Stromal cell of bone marrow (primary cell): ENCODE data around the gene DNAH10.

Experiments
- DNase-seq: peaks from one replicate; pipeline ENCODE4 v3.0.0-alpha.2; 2012; ENCODE audit warnings: low read depth

DNAH10 gene

DNA sequence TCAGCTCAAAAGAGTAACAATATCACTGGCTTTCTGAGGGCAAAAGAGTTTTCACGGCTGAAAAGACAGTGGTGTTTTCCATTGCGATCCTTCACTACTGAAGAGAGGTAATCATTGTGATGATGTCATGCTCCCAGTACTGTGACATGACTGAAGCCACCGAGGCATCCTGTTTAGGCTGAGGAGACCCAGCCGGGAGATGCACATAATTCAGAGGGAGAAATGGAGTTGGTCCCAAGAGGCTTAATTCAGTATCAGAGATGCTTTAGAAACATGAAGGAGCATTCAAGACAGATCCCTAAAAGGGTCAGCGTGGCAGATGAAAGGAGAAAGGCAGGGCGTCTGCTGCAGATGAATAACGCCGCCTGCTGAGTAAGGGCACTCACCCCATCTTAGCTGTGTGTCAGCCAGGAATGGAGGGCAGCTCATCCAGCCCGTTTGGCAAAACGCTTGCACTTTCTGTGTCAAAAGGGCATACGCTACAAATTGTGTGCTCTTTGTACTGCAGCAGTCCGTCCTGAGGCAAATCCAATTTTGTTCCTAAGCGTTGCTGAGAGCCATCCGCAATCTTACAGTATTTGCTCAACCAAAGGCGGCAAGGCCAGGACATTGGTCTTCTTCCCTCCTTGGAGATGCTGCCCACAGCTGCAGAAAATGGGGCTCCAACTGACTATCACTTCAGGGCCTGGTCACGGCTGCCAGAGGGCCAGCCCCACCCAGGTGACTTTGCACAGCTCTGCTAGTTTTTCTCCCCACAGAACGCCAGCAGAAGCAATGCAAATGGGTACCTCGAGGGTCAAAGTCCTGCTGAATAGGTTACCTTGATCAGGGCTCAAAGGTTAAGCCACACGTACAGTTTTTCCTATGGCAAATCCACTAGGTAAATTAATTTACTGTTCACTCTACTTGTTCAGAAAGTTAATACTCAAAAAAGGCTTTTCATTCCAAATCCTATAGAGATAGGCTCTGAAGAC, 187.0 kb downstream of the DNAH10 start:
- DNase-seq, result no peak

DNA sequence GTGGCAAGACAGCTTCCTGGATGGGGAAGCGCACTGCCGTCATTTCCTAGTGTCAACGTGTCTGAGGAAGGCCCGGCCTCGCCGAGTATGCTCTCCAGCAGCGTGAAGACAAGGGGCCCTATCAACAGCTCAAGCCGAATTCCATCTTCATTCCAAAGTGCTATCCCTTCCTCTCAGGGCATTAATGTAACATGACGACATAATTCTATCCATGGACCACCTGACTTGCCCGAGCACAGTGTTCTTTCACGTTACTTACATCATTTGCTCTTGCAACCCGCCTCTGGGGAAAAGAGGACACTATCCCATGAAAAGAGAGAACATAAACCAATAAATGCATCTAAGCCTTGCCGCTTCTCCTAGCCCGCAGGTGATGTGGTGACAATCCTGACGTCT, 187.7 kb downstream of the DNAH10 start:
- no peak for DNase-seq

DNA sequence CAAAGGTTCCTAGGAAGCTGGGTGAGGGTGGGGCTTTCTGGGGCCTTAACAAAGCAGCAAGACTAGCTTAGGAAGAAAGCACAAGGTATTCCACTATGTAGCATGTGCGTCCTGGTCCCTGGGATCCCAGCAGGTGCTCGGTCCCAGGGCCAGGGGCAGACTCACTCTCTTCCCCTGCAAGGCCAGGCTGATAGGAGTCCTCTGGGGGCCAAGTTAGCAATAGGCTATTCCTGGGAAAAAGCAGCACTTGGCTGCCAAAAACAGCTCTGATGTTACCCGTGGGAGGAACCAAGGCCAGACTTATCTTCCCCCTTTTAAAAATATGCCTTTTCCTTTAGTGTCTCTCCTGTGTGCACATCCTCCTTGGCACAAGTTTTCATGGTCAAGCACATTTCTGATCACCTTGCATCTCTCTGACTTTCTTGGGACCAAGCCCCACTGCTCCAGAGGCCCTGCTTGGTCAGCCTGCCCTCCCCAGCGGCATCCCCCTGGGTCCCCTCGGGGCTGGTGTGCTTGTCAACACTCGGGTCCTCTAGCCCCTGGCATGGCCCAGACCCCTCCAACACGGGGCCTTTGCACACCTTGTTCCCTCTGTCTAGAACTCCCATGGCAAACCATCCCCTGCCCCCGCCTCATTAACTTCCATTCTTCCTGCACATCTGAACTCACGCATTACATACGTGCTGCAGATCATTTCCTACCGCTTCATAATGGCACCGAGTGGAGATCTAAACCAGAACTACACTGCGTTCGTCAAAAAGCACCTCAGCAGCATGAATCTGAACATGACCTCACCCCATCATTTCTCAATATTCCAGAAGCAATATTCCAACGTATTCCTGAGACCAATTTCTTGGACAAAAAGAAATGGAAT, 188.6 kb downstream of the DNAH10 start:
- no peak for DNase-seq

DNA sequence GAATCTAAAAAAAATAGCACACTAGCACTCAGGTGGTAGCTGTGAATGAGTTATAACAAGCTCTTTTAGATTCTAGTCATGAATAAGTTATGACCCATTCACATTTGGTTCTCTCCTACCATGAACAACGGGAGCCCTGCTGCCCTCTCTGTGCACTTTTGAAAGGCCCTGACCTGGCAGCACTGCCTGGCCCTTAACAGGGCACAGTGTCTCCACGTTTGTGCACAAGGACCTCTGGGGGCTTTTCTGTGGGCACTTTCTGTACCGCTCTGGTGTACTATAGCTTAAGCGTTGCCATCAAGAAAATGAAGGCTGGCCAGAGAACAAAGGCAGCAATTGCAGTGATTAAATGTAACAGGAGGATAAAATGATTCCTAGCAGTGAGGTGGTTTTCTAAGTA, 189.4 kb downstream of the DNAH10 start:
- DNase-seq, result no peak

DNA sequence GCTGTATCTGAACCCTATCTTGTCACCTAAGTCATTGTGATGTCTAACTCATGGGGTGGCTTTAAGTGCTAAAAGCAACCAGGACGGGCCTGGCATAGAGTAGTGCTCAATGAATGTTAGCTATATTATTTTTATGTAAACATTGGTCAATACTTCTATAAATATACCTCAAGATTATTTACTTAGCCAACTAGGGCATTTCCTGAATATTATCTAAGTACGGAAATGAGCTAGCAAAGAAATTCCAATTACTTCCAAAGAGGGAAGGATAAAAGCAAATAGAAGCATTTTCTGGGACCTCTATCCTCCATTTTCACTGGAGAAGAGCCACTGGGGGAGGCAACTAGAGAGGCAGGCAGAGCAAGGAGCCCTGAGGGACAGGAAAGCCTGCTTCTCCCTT, 189.9 kb downstream of the DNAH10 start:
- no peak for DNase-seq

DNA sequence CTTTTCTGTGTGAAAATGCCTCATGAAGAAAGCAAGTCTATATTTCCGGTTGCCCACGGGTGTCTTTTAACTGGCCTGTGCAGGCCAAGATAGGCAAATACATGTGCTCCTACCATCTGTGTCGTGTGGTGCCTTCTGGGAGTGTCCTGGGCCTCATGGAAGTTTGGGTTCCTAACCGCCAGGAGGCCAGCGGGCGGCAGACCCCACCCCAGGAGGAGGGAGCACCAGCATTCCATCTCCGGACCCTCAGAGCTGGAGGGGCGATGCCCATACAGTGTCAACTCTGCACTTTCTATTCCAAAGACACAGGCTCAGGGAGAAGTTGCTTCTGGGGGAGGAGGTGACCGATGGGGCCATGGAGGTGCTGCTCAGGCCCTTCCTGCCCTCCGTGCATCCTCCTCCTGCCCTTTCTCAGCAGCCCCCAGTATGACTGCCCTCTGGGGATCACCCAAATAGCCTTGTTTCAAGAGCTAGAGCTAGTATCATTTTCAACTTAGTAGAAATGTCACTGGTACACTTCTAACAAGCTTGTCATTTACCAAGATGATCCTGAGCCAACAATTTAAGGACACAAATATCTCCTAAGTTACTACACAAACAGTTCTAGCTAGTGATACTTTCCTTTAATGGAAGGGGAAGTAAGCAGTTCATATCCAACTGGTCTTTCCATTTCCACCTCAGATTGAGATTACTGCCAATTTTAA, 192.7 kb downstream of the DNAH10 start:
- DNase-seq, result no peak

DNA sequence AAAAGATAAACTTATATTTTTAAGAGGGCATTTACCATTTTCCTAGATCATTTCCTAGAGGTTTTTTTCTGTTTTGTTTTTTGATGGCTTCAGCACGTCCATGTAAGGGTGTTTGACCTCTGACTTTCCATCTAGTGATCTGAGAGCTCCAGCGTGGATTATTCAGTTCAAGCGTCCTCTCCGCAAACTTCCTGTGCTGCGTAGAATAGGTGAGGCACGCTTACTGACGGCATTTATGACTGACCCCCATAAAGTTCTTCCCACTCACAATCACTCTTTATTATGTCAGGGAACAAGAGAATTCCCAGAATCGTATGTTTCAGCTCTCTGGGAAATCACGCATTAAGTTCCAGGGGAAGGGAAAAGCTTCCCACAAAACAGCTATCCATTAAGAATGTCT, 194.1 kb downstream of the DNAH10 start:
- no peak for DNase-seq

DNA sequence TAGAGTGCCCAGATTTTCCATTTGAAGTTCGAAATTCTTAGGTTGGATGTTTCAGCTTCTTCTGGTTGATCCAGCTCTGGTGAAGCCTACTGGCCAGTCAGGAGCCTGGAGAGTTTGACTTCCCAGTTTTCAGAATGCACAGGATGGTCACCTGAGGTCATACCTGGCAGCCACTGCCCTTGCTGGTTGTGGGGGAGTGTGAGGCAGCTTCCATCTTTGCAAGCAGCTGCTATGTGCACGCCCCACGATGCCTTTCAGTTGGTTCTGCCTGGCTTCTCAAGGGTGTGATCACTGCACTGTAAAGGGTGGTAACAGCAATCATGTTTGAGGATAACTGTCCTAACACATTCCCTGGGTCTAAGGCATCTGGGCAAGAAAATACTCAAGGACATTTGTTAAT, 195.1 kb downstream of the DNAH10 start:
- DNase-seq, result no peak

DNA sequence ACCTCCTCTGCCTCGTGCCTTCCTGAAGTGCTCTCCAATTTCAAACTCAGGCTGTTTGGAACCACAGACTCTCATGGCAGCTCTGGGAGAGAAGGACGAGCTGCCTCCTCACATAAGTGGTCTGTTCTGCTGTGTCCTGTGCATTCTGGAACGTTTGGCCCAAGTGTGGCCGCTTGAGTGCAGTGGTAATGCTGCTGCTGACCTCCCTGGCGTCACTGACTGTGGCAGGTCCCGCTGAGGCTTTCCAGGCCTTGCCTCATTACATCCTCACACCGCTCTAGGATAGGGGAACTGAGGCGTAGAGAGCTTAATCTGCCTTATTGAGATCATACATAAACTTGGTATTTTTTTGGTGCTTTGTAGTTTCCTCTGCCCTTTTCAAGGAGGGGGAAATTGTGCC, 196.4 kb downstream of the DNAH10 start:
- DNase-seq, result no peak

DNA sequence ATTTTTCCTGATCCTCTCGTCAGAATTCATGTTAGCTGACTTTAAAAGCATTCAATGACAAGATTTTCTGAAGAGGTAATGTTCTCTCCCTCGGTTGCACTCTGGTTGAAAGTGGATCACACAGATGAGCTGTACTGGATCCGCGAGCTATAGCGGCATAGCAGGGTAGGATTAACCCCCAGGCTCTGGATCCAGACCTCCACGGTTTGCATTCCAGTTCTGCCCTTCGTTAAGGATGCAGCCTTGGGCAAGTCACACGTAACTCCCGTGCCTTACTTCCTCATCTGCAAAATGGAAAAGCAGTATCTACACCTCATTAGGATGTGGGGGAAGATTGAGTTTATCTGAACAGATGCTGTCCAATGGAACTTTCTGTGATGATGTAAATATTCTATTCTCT, 196.8 kb downstream of the DNAH10 start:
- DNase-seq, result no peak

DNA sequence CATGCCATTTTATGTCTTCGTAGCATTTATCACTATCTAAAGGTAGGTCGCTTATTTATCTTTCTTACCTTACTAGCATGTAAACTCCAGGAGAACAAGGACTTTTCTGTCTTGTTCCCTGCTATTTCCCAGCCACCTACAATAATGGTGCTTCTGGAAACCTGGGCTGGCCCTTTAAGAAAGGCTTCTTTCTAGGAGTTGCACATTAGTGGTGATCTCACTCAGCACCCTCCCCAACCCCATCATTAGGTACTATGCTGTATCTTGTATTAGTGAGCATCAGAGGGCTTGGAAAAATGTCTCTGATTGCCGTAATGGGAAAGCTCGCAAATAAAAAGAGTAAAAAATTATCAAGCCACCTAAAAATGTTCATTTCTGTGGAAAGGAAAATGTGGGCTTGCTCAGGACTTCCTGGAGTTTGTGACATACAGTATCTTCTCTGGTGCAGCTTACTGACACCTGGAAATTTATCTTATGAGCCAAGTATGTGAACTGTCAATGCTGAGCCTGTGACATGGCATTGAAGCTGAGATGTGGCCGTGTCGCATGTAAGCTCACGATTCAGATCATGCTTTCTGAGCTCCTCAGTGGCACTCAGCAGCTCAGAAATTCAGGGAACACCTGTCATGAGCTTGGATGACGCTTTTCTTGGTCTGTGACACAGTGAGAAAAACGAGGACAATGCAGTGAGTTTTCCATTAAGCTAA, 198.1 kb downstream of the DNAH10 start:
- DNase-seq, result no peak

DNA sequence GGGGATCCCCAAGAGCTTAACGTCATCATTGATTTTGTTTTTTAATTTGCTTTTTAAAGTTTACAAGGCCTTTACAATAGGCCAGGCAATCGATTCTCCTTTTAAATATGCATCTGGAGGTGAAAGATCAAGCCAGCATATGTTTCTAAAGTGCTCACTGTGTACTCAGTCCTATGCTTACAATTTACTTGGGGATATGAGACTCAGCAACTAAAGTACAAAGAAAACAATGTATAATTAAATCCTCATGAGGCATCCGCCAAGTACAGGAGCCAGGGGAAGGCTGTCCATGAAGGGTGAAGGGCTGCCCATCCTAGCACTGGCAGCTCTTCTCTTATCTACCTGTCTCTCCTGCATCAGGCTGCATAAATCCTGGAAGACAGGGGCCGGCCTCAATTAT, 198.8 kb downstream of the DNAH10 start:
- no peak for DNase-seq

DNA sequence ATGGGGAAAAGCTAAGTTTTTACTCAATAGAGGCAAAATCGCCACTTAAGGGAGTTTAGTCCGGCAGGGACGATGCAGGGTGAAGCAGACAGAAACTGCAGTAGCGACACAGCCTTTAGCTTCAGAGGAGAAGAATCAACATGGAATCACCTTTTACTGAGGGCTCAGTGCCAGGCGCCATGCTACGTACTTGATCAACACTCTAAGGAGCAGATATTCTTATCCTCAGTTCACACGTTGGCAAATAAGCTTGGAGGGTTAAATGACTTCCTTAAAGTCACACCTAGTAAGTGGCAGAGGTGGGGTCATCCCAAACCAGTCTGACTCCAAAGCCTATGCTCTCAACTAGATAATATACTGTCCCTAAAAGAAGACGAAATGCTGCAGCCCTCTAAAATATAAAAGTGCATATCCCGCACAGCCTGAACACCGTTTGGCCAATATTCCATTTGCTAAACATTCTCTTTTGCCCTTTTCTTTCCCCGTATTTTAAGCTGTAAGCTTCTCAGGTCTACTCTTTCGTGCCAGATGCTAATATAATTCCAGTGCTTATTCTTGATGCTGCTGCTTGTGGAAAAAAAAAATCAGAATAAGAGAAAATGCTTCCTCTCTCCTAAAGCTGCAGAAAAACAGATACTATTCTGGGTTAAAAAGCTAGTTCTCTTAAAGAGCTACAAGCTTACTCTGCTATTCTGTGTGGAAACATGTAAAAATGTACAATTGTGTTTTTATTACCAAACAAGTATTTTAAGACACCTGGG, 199.7 kb downstream of the DNAH10 start:
- DNase-seq, result no peak

DNA sequence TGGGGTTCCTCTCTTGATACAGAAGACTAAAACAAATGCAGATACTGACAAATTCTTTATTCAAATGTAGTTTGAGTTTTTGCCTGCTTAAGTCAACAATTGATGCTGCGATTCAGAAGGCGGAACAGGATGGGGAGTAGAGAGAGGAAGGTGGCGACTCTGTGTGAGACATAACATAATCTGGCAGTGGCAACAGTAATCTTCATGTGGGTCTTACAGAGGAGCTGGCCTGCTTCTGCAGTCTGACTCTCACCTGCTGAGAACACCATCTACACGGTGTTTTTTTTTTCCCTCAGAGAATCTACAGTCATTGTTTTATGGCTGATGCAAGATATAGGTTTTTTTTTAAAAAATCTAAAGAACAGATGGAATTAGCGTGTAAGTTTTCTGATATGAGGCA, 200.4 kb downstream of the DNAH10 start:
- DNase-seq, result no peak

DNA sequence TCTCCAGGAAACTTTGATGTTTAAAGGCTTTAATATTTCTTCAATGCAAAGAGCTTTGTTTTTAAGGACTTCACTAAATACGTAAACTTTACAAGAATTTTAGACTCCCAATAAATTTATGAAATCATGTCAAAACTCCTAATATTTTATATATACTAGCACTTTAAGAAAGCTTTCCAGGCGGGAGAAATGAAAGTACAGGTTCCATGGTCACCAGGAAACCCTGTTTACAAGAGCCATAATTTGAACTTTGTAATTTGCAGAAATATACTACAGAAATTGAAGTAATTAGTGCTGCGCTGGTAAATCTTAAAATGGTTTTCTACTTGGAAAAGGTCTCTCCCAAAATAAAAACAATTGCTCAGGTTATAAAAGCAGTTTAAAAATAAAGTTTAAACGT, 201.7 kb downstream of the DNAH10 start:
- no peak for DNase-seq

DNA sequence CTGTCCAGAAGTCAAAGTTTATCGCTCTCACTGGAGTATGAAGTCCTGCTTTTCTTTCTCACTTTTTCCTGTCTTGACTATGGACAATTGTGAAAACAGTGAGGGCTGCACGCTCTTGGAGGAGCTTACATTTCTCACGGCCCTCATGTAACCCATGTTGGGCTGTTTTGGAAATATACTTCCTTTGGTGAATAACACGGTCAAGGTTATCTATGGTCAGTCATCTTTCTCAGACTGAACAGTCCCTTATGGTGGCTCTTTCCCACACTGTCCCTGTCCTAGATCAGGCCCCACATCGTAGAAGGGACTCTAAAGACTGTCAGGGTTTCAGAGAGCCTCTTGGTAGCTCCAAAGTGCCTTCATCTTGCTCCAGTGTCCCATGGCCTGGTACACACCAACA, 203.3 kb downstream of the DNAH10 start:
- DNase-seq, result no peak

DNA sequence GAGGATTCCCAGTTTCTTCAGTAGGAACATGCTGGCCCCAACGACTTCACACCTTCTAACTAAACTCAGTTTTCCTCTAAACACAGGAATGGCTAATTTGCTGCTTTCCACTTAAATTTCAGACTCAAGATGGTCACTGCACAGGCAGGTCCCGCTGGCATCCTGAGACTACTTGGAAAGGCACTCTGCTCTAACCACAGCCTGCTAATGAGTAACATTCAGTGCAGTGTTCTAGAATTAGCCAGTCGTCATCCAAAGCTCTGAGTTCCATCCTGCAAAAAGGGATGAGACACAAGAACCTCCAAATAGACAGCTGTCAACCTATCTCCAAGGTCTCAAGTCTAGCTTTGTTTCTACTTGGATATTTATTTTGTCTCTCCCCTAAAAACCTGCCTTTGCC, 204.5 kb downstream of the DNAH10 start:
- DNase-seq, result peak; percentile 43

DNA sequence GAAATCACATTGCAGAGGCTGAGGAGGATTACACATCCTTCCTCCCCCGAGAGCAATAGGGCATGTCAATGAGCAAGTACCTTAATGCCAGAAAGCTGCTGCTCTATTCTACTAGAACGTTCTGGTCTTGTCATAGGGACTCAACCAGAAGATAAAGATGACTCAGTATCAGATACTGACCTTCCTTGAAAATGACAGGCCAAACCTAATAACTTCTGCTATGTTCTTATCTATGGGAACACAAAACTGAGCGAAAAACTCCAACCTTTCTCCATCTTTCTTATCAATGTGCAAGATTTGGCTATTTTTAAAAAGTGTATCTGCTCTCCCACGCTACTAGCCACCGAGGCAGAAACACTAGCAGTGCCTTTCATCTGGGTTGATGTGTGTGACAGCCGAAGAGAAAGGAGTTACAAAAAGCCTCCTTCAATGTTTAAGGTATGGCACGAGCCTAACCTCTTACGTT, 205.1 kb downstream of the DNAH10 start:
- DNase-seq, result no peak

DNA sequence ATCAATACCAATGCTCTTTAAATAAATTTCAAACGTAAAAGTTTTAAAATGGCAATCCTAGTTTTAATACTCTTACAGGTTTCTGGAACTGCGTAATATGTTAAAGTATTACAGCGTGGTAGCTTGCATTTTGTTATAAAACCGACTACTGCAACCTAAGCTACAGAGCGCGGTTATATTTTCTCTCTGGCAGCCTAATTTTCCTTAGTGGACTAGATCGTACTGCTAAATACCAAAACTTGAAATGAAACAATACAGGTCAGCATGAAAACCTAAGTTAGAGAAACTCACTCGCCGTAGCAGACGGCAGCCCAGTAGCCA, 209.3 kb downstream of the DNAH10 start:
- no peak for DNase-seq

DNA sequence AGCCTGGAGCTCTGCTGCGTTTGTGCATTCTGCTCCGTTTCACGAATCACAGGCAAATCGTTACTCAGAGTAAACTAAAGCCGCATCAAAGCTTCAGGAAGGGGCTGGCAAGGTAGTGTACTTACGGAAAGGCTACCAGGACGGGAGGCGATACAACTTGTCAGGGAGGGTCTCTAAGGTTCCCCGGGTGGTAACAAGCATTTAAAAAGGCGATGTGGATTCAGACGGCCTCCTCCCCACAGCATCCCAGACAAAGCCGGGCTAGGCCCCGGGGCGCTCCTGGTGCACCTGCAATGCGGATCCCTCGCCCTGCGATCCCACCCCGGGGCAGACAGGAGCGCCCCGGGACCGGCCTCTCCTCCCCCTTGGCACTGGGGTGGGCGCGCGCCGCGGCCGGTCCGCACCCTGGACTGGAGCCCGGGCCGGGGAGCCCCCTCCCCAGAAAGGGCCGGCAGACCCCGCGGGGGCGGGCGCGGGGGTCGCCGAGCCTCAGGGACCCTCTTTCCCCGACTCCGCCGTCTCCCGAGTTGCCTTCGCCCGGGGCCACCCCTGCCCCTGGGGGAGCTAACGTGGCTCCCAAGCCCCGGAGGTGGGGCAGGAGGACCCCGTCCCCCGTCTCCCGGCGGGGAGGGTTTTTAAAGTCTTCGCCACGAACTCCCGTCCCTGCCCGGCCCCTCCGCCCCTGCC, 209.8 kb downstream of the DNAH10 start:
- DNase-seq, result no peak
